K562 (cell line): ENCODE measurements around the gene TCIRG1. TPM values are rescaled to one million over a fixed set of nuclear protein-coding genes. Genes with fewer than 3 reads are reported as not detected.

Experiments
- CHD1 ChIP-seq: fragments of 200-600 bp; sonication (generic); IDR thresholded peaks from one replicate; pipeline ENCODE4 v1.6.1; 2012; ENCODE audit warnings: mild to moderate bottlenecking, moderate library complexity, low read length, inconsistent platforms
- MTA3 ChIP-seq: fragments of 450-650 bp; formaldehyde crosslinking; IDR thresholded peaks from 2 replicates; pipeline ENCODE4 v1.6.1; 2017; ENCODE audit warnings: mild to moderate bottlenecking, borderline replicate concordance
- NFRKB ChIP-seq: fragments of 450-650 bp; IDR thresholded peaks from 2 replicates; pipeline ENCODE4 v1.6.1; 2016; ENCODE audit warnings: low read depth
- OTX1 ChIP-seq: fragments of 450-650 bp; formaldehyde crosslinking; IDR thresholded peaks from 2 replicates; pipeline ENCODE4 v1.4.0; 2022; ENCODE audit warnings: mild to moderate bottlenecking
- POU5F1 ChIP-seq: fragments of 150-350 bp; IDR thresholded peaks from 2 replicates; pipeline ENCODE4 v1.6.1; 2014; ENCODE audit warnings: borderline replicate concordance, low read length, low read depth, mild to moderate bottlenecking; ENCODE audit not compliant: partially characterized antibody
- PRMT5 ChIP-seq: sonication (generic); formaldehyde crosslinking; IDR thresholded peaks from 2 replicates; pipeline ENCODE4 v1.5.0; 2020; ENCODE audit warnings: missing genetic modification reagents
- SAP30 ChIP-seq: fragments of 200-600 bp; sonication (generic); IDR thresholded peaks from 2 replicates; pipeline ENCODE4 v1.6.1; 2012; ENCODE audit warnings: borderline replicate concordance, low read depth, mild to moderate bottlenecking, moderate library complexity, low read length, control low read depth, inconsistent platforms; ENCODE audit not compliant: insufficient read depth, poor library complexity, severe bottlenecking
- SRF ChIP-seq, 2 experiments: fragments of 250-450, 450-650 bp in 1 of 2; sonication (Bioruptor Pico) in 1 of 2; sonication (generic) in 1 of 2; formaldehyde crosslinking; IDR thresholded peaks; 2 replicates each; pipeline versions ENCODE4 v1.5.0 to v1.5.1; 2020 to 2022; ENCODE audit warnings: mild to moderate bottlenecking in 1 of 2, missing genetic modification reagents in 1 of 2
- SRSF9 ChIP-seq: fragments of 200-400 bp; formaldehyde crosslinking; IDR thresholded peaks from 2 replicates; pipeline ENCODE4 v1.6.1; 2017; ENCODE audit warnings: low read depth, low read length, borderline replicate concordance
- TRIM24 ChIP-seq, 2 experiments: fragments of 450-650 bp; IDR thresholded peaks; 2 replicates each; pipeline ENCODE4 v1.6.1; 2016
- ZC3H11A ChIP-seq: IDR thresholded peaks from 2 replicates; pipeline ENCODE4 v1.6.1; 2012; ENCODE audit warnings: low read depth, low read length, improper control_type of control experiment
- ZNF507 ChIP-seq: conservative IDR thresholded peaks from 2 replicates; pipeline ENCODE4 v1.6.1; 2017; ENCODE audit warnings: missing genetic modification characterization, missing compliant biosample characterization
- ZNF695 ChIP-seq: fragments of 450-650 bp; formaldehyde crosslinking; IDR thresholded peaks from 2 replicates; pipeline ENCODE4 v1.4.0; 2020; ENCODE audit warnings: mild to moderate bottlenecking, moderate library complexity
- ZNF778 ChIP-seq: fragments of 450-650 bp; formaldehyde crosslinking; IDR thresholded peaks from 2 replicates; pipeline ENCODE4 v1.4.0; 2020; ENCODE audit warnings: mild to moderate bottlenecking, moderate library complexity
- polyA plus RNA-seq, 8 experiments: library from polyadenylated mRNA; depleted of rRNA in 4 of 8; stranded (reverse) in 5 of 8; unstranded in 3 of 8; fragments of >200 nt; fragmentation: Nextera tagmentation in 2 of 8; fragmentation: Illumina TruSeq in 1 of 8; extraction: Ambion mirVana in 2 of 8; extraction: Trizol in 1 of 8; gene quantifications; 2 replicates each; pipeline versions ENCODE4 v1.2.1 to v1.2.3, GENCODE V29; 2011 to 2014; ENCODE audit warnings: inconsistent platforms in 1 of 8, missing spikeins in 1 of 8
- total RNA-seq, 7 experiments: library from RNA; depleted of rRNA in 6 of 7; stranded (reverse); fragments of >200 nt in 6 of 7; fragmentation: Illumina TruSeq in 2 of 7; extraction: Trizol in 2 of 7; gene quantifications; 2 replicates each; pipeline versions ENCODE4 v1.2.1 to v1.2.3, GENCODE V29; 2011 to 2021; ENCODE audit warnings: low replicate concordance in 1 of 7
- TF ChIP-seq, protein P1 (sequence below): fragments of 450-650 bp; conservative IDR thresholded peaks from 2 replicates; pipeline ENCODE4 v1.6.1; 2016; ENCODE audit warnings: missing genetic modification characterization, low read depth, mild to moderate bottlenecking, missing compliant biosample characterization, moderate library complexity
- TF ChIP-seq, protein P2 (sequence below): fragments of 450-650 bp; IDR thresholded peaks from 2 replicates; pipeline ENCODE4 v1.6.1; 2018; ENCODE audit not compliant: partially characterized antibody
- TF ChIP-seq, protein P3 (sequence below): fragments of 450-650 bp; IDR thresholded peaks from one replicate; pipeline ENCODE4 v1.6.1; 2018; ENCODE audit warnings: mild to moderate bottlenecking, moderate library complexity; ENCODE audit not compliant: partially characterized antibody
- TF ChIP-seq, protein P4 (sequence below): fragments of 150-350 bp; conservative IDR thresholded peaks from 2 replicates; pipeline ENCODE4 v1.6.1; 2014; ENCODE audit warnings: low read length

TCIRG1 gene
- total and polyA plus RNA-seq, 9 of the 15 experiments (the other 6 are each of a cell fraction or from before 2014, with no cell fraction given) = 0.49 to 143 (median 24.4) TPM

DNA sequence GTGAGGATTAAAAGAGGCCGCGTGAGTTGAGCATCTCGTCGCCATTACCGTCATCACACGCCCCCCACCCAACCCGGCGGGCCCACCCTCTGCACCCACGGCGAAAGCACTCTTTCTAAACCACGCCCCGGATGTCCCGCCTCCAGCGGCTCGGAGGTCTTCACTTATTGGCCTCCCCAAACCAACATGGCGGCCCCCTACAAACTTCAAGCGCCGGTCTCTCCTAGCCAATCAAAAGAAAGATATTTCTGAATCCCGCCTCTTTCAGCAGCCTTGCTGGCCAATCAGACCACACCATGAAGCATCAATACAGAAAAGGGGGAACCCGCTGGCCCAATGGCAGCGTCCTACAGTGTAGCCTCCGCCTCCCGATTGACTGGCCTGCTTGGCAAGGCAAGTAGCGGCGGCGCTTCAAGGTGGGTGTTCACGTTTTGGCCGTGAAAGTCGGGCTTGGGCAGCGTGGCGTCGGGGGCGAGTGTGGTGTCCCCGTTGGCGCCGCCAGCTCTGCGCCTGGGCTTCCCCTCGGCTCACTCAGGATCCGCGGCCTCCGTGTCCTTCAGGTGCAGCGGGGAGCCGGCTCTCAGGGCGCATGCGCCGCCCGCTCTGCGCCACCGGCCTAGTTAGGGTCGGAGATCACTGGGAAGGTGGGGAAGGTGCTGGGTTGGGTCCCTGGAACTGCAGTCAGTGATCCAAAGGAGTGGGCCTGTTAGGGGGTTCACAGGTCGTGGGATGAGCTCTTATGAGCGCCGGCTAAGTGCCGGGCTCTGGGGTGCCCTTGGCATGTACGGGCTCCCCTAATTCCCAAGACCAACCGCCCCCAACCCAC lies 8.3 kb upstream of the TCIRG1 start, which contains the start of gene NDUFS8 (continued):
- TF ChIP-seq ZNF507 (tag) = no peak
- TF ChIP-seq, protein P1, sequence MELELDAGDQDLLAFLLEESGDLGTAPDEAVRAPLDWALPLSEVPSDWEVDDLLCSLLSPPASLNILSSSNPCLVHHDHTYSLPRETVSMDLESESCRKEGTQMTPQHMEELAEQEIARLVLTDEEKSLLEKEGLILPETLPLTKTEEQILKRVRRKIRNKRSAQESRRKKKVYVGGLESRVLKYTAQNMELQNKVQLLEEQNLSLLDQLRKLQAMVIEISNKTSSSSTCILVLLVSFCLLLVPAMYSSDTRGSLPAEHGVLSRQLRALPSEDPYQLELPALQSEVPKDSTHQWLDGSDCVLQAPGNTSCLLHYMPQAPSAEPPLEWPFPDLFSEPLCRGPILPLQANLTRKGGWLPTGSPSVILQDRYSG (tag) = peak; percentile 75; the same call in 1 of the 2 replicates
- TF ChIP-seq ZNF778 (CRISPR knock-in tag) = no peak
- peak; percentile 23 for TF ChIP-seq SAP30
- TF ChIP-seq TRIM24 (IDR thresholded peaks at IDR 0.05) = no peak
- TF ChIP-seq, protein P2, sequence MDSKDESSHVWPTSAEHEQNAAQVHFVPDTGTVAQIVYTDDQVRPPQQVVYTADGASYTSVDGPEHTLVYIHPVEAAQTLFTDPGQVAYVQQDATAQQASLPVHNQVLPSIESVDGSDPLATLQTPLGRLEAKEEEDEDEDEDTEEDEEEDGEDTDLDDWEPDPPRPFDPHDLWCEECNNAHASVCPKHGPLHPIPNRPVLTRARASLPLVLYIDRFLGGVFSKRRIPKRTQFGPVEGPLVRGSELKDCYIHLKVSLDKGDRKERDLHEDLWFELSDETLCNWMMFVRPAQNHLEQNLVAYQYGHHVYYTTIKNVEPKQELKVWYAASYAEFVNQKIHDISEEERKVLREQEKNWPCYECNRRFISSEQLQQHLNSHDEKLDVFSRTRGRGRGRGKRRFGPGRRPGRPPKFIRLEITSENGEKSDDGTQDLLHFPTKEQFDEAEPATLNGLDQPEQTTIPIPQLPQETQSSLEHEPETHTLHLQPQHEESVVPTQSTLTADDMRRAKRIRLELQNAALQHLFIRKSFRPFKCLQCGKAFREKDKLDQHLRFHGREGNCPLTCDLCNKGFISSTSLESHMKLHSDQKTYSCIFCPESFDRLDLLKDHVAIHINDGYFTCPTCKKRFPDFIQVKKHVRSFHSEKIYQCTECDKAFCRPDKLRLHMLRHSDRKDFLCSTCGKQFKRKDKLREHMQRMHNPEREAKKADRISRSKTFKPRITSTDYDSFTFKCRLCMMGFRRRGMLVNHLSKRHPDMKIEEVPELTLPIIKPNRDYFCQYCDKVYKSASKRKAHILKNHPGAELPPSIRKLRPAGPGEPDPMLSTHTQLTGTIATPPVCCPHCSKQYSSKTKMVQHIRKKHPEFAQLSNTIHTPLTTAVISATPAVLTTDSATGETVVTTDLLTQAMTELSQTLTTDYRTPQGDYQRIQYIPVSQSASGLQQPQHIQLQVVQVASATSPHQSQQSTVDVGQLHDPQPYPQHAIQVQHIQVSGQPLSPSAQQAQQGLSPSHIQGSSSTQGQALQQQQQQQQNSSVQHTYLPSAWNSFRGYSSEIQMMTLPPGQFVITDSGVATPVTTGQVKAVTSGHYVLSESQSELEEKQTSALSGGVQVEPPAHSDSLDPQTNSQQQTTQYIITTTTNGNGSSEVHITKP = peak; percentile 75
- TF ChIP-seq, protein P3, sequence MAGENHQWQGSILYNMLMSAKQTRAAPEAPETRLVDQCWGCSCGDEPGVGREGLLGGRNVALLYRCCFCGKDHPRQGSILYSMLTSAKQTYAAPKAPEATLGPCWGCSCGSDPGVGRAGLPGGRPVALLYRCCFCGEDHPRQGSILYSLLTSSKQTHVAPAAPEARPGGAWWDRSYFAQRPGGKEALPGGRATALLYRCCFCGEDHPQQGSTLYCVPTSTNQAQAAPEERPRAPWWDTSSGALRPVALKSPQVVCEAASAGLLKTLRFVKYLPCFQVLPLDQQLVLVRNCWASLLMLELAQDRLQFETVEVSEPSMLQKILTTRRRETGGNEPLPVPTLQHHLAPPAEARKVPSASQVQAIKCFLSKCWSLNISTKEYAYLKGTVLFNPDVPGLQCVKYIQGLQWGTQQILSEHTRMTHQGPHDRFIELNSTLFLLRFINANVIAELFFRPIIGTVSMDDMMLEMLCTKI = no peak
- TF ChIP-seq SRF (CRISPR knock-in tag; IDR thresholded peaks at IDR 0.05) = no peak
- TF ChIP-seq, protein P4, sequence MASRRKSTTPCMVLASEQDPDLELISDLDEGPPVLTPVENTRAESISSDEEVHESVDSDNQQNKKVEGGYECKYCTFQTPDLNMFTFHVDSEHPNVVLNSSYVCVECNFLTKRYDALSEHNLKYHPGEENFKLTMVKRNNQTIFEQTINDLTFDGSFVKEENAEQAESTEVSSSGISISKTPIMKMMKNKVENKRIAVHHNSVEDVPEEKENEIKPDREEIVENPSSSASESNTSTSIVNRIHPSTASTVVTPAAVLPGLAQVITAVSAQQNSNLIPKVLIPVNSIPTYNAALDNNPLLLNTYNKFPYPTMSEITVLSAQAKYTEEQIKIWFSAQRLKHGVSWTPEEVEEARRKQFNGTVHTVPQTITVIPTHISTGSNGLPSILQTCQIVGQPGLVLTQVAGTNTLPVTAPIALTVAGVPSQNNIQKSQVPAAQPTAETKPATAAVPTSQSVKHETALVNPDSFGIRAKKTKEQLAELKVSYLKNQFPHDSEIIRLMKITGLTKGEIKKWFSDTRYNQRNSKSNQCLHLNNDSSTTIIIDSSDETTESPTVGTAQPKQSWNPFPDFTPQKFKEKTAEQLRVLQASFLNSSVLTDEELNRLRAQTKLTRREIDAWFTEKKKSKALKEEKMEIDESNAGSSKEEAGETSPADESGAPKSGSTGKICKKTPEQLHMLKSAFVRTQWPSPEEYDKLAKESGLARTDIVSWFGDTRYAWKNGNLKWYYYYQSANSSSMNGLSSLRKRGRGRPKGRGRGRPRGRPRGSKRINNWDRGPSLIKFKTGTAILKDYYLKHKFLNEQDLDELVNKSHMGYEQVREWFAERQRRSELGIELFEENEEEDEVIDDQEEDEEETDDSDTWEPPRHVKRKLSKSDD = no peak
- no peak for TF ChIP-seq ZNF695 (CRISPR knock-in tag)
- no peak for TF ChIP-seq NFRKB
- TF ChIP-seq ZC3H11A = no peak
- TF ChIP-seq CHD1 = no peak
- no peak for TF ChIP-seq POU5F1
- no peak for TF ChIP-seq OTX1 (CRISPR knock-in tag)
- TF ChIP-seq PRMT5 (CRISPR knock-in tag) = 0 out of 2 replicates have a peak, but pooled peaks have one; percentile 12
- peak; percentile 67; the same call in 1 of the 2 replicates for TF ChIP-seq MTA3
- TF ChIP-seq SRSF9 = no peak
